ENCODE measurements around the gene DTX3.
A peak's percentile ranks its signal among the peaks of the same experiment; 100 is the strongest.
"Not testable (repeated sequence)": the region's sequence is repeated elsewhere in the genome, so short reads cannot be mapped to it uniquely, and the experiment has no call there.

Gene DTX3

GRCh38 chr12:57632958-57633840 is 28.6 kb downstream of the DTX3 start, which contains the start of gene B4GALNT1:
Gene B4GALNT1, minus strand, starts transcription at chr12:57633201. Its CDS starts 1,069 bp downstream, at chr12:57632132.
- DNase-seq, result peak; percentile 49 to 75

GRCh38 chr12:57636731-57637130 is 32.1 kb downstream of the DTX3 start:
- DNase-seq, result not testable (repeated sequence)

- no peak for DNase-seq
Measured at GRCh38 chr12:57637364-57637763, 32.7 kb downstream of the DTX3 start.

- DNase-seq, result no peak
Measured at GRCh38 chr12:57638096-57638495, 33.5 kb downstream of the DTX3 start.

- no peak for DNase-seq
Measured at GRCh38 chr12:57640175-57641042, 35.8 kb downstream of the DTX3 start.

- DNase-seq, result no peak
Measured at GRCh38 chr12:57641699-57642442, 37.2 kb downstream of the DTX3 start.

GRCh38 chr12:57645990-57646658 is 41.5 kb downstream of the DTX3 start:
- DNase-seq, result not testable (repeated sequence)

GRCh38 chr12:57646659-57647049 is 42.0 kb downstream of the DTX3 start:
- not testable (repeated sequence) for DNase-seq

GRCh38 chr12:57654042-57654441 is 49.4 kb downstream of the DTX3 start:
- DNase-seq, result no peak

- DNase-seq, result no peak
Measured at GRCh38 chr12:57655541-57656240, 51.1 kb downstream of the DTX3 start.

GRCh38 chr12:57656408-57656807 is 51.8 kb downstream of the DTX3 start:
- not testable (repeated sequence) for DNase-seq

- no peak for DNase-seq
Measured at GRCh38 chr12:57657744-57658143, 53.1 kb downstream of the DTX3 start.

GRCh38 chr12:57658890-57659289 is 54.3 kb downstream of the DTX3 start:
- no peak for DNase-seq
